Medulla oblongata (tissue), 1 donor: ENCODE results near the gene RPL6.
"Not testable (repeated sequence)": the region's sequence is repeated elsewhere in the genome, so short reads cannot be mapped to it uniquely, and the experiment has no call there.

Experiments
- DNase-seq: peaks from one replicate; pipeline ENCODE4 v3.0.0-alpha.2; 2015; ENCODE audit errors: extremely low spot score

The RPL6 gene

DNA sequence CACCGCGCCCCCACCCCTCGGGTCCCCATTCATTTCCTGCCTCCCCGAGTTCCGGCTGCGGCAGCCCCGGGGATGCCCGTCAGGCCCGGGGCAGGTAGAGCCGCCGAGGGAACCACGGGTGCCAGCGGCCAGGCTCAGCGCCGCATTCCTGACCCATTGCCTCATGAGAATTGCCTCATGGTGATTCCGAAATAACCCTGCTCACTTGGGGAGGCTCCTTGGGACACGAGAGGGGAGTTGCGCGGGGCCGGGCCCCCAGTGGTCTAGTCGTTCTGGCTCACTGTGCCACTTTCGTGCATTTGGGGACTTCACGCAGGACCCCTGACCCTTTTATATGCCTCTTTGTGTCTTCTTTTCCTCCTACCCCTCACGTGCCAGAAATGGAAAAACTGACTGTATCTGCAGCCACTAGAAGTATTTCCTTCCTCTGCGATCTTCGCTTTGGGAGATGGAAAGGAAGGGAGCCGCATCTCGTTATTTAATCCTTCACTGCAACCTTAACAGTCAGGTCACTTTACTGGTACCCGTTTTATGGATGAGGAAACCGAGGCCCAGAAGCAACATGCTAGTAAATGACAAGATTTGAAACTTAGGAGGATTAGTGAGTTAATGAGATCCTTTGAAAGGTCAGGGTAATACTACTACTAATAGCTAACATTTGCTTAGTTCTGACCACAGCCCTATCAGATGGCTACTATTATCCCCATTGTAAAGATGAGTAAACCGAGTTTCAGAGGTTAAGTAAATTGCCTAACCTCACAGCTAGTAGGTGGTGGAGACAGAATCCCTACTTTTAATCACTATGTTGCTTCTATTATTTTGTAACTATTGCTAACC, 10.1 kb upstream of the RPL6 start:
- peak; percentile 38 for DNase-seq

DNA sequence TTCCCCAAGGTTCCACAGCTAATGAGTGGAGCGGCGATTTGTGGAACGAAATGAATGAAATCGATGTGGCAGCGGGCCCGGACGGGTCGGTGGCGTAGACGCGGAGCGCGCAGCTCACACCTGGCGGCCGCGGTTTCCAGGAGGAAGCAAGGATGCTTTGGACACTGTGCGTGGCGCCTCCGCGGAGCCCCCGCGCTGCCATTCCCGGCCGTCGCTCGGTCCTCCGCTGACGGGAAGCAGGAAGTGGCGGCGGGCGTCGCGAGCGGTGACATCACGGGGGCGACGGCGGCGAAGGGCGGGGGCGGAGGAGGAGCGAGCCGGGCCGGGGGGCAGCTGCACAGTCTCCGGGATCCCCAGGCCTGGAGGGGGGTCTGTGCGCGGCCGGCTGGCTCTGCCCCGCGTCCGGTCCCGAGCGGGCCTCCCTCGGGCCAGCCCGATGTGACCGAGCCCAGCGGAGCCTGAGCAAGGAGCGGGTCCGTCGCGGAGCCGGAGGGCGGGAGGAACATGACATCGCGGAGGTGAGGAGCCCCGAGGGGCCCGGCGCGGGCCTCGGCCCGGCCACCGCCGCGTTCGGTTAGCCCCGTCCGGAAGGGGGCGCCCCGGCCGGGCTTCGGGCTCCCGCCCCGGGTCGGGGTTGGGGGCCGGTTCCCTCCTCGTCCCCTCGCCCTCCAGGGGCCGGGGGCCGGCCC, 9.3 kb upstream of the RPL6 start, which contains the start of gene PTPN11:
TSS of gene PTPN11 (plus strand) at position 340 of the 689 bp plus-strand sequence. CDS start at position 505, 165 bp downstream.
- peak; percentile 80 for DNase-seq

DNA sequence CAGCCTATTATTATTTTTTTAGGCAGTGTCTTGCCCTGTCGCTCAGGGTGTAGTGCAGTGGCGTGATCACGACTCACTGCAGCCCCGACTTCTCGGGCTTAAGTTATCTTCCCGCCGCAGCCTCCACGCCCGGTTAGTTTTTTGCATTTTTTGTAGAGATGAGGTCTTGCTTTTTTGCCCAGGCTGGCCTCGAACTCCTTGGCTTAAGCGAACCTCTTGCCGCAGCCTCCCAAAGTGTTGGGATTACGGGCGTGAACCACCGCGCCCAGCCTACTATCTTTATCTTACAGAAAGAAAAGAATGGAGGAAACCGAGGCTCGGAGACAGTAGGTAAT, 8.8 kb upstream of the RPL6 start:
- DNase-seq, result no peak

DNA sequence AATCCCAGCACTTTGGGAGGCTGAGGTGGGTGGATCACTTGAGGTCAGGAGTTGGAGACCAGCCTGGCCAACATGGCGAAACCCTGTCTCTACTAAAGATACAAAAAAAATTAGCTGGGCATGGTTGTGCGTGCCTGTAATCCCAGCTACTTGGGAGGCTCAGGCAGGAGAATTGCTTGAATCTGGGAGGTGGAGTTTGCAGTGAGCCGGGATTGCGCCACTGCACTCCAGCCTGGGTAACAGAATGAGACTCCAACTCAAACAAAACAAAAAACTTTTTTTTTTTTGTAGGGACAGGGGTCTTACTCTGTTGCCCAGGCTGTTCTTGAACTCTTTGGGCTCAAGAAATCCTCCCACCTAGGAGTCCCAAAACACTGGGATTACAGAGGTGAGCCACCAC, 6.1 kb upstream of the RPL6 start:
- DNase-seq, result not testable (repeated sequence)

GRCh38 chr12:112413855-112414625, 4.6 kb upstream of the RPL6 start:
- DNase-seq, result no peak

- DNase-seq, result no peak
Measured at GRCh38 chr12:112409906-112410244, 470 bp upstream of the RPL6 start.

DNA sequence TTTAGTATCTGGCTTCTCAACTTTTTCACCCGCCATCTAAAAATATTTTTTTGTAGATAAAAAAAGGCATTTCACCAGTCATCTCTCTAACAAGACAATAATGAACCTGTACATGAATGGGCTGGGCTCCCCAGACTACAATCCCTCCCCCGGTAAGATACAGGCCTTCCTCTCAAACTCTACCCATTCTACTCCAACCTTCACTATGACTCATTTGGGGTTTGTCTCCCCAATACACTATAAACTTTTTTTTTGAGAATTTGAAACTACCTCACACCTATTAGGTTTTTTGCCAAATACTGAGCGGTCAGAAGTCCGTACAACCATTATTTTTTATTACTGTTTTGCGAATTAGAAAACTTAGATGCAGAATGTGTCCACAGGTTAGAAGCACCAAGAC, 784 bp downstream of the RPL6 start:
- no peak for DNase-seq

DNA sequence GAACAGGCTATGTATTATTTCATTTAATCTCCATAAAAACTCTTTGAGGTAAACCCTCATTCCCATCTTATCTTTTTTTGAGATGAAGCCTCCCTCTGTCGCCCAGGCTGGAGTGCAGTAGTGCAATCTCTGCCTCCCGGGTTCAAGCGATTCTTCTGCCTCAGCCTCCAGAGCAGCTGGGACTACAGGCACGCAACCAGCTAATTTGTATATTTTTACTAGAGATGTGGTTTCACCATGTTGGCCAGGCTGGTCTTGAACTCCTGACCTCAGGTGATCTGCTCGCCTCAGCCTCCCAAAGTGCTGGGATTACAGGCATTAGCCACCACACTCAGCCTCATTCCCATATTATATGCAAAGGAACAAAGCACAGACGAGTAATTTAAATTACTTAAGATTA, 1.7 kb downstream of the RPL6 start:
- DNase-seq, result not testable (repeated sequence)

- DNase-seq, result no peak
Measured at GRCh38 chr12:112406519-112407488, 2.6 kb downstream of the RPL6 start.

DNA sequence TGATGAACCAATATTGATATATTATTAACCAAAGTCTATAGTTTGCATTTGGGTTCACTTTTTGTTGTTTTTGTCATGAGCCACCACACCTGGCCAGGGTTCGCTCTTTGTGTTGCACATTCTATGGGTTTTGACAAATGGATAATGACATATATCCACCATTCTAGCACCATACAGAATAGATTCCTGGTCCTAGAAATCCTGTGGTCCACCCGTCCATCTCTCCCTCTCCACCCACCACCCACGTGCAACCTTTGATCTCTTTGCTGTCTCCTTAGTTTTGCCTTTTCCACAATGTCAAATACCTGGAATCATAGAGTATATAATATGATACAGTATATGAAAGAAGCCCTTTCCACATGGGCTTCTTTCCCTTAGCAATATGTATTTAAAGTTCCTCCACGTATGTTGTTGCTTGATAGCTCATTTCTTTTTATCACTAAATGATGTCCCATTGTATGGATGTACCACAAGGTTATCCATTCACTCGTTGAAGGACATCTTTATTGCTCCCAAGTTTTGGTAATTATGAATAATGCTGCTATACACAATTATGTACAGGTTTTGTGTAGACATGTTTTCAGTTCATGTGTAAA, 7.4 kb downstream of the RPL6 start:
- DNase-seq, result no peak

- no peak for DNase-seq
Measured at GRCh38 chr12:112401054-112401453, 8.4 kb downstream of the RPL6 start.

DNA sequence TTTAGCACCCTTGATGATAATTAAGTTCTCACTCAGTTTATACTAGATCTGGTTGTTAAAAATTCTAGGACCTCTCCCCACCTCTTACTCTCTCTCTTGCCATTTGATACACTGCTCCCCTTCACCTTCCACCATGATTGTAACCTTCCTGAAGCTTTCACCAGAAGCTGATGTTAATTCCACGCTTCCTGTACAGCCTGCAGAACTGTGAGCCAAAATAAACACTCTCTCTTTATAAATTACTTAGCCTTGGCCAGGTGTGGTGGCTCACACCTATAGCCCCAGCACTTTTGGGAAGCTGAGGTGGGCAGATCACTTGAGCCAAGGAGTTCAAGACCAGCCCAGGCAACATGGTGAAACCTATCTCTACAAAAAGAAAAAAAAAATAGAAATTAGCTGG, 16.1 kb downstream of the RPL6 start:
- DNase-seq, result no peak

GRCh38 chr12:112389922-112390654, 19.3 kb downstream of the RPL6 start:
- not testable (repeated sequence) for DNase-seq

DNA sequence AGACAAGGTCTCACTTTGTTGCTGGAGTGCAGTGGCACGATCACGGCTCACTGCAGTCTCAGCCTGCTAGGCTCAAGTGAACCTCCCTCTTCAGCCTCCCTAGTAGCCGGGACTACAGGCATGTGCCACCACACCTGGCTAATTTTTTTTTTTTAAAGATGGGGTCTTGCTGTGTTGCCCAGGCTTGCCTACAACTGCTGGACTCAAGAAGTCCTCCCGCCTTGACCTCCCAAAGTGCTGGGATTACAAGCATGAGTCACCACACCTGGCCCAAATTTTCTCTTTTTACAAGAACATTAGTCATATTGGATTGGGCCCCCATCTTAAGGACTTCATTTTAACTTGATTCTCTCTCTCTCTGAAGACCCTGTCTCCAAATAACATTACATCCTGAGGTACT, 20.2 kb downstream of the RPL6 start:
- DNase-seq, result no peak

GRCh38 chr12:112386726-112387125, 22.7 kb downstream of the RPL6 start:
- DNase-seq, result no peak

DNA sequence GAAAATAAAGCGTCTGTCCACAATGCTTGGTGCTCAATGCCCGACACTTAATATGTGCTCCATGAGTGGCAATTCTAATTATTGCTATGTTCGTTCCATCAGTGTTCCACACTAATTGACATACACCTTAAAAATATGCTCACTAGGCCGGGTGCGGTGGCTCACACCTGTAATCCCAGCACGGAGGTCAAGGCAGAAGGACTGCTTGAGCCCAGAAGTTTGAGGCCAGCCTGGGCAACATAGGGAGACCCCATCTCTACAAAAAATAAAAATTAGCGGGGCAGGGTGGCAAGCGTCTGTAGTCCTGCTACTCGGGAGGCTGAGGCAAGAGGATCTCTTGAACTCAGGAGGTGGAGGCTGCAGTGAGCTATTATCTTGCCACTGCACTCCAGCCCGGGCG, 26.5 kb downstream of the RPL6 start:
- no peak for DNase-seq

DNA sequence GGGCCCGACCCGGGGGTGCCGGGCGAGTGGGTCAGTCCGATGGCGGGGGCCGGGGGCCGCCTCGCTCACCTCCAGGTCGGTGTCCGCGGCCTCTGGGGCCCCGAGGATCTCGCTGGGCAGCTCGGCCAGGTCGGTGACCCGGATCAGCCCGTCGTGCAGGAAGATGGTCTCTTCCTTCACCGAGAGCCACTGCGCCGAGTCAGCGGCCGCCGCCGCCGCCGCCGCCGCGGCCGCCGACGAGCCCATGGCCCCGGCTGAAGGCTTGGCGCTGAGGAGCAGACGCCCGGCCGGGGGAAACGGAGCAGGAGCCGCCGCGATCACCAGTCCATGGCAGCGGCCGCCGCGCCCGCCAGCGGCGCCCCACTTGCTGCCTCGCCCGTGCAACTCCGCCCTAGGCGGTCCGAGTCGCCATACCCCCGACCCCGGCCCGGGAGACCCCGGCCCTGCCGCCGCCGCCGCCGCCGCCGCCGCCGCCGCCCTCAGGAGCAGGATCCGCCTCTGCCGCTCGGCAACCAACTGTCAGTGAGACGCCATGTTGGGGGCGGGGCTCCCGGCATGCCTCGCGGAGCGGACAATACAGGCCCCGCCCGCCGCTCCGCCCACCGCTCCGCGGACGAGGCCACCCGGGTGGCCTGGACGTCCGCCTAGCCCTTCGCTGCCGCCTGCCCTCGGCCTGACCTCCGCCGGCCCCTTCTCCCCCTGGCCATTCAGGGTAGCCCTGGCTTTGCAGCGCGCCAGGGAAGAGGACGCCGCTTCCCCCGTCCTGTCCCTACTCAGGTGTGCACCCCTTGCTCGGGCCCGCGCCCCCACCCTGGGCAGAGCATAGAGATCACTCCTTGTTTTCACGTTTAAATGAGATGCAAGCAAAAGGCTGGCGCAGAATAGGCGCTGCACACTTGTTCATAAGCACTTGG, 27.3 kb downstream of the RPL6 start, which contains the start of gene HECTD4:
TSS of gene HECTD4 (minus strand) at position 549 of the 914 bp plus-strand sequence. CDS start at position 246, 303 bp downstream.
- DNase-seq, result peak; percentile 95

- no peak for DNase-seq
Measured at GRCh38 chr12:112381406-112381882, 28.0 kb downstream of the RPL6 start.
